PFSK-1 (cell line): ENCODE measurements around the gene AJAP1.

Experiments
- FOXP2 ChIP-seq: optimal IDR thresholded peaks from 2 replicates; pipeline ENCODE3; 2011; ENCODE audit warnings: borderline replicate concordance, control low read depth, inconsistent platforms; ENCODE audit not compliant: insufficient read depth; ENCODE audit errors: extremely low read length, extremely low read depth
- POLR2AphosphoS5 ChIP-seq: IDR thresholded peaks from 2 replicates; pipeline ENCODE4 v1.6.1; 2012; ENCODE audit warnings: low read depth, mild to moderate bottlenecking, control low read depth, low read length, moderate library complexity
- SIN3A ChIP-seq: IDR thresholded peaks from 2 replicates; pipeline ENCODE4 v1.6.1; 2012; ENCODE audit warnings: mild to moderate bottlenecking, low read length, moderate library complexity, borderline replicate concordance; ENCODE audit not compliant: insufficient read depth
- TAF1 ChIP-seq: IDR thresholded peaks from 2 replicates; pipeline ENCODE4 v1.6.1; 2012; ENCODE audit warnings: low read length, control low read depth, borderline replicate concordance; ENCODE audit not compliant: insufficient read depth
- TF ChIP-seq, protein P1 (sequence below), 2 experiments: IDR thresholded peaks; 2 replicates each; pipeline versions ENCODE4 v1.6.1 to v1.8.0; 2011 to 2012; ENCODE audit warnings: low read depth in 2 of 2, low read length in 2 of 2, control low read depth in 1 of 2, inconsistent platforms in 1 of 2, mild to moderate bottlenecking in 1 of 2, moderate library complexity in 1 of 2; ENCODE audit not compliant: insufficient read depth in 1 of 2

Gene AJAP1

DNA sequence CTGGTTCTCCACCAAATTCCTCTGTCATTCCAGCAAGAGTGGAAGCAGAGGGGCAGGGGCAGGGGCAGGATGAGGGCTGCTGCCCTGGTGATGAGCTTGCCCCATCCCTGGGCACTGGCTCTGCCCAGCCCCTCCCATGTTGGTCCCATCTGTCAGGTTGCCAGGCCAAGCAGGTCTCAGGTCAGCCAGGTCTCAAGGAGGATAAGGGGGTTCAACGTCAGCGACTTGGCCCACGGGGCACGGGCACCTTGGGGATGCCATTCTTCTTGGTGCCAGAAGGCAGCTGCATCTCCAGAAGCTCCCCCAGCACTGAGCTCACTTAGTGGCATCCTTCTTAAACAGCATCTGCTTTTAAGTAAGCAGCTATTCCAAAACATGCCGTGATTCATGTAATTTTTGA lies 133.1 kb downstream of the AJAP1 start:
- TF ChIP-seq, protein P1, sequence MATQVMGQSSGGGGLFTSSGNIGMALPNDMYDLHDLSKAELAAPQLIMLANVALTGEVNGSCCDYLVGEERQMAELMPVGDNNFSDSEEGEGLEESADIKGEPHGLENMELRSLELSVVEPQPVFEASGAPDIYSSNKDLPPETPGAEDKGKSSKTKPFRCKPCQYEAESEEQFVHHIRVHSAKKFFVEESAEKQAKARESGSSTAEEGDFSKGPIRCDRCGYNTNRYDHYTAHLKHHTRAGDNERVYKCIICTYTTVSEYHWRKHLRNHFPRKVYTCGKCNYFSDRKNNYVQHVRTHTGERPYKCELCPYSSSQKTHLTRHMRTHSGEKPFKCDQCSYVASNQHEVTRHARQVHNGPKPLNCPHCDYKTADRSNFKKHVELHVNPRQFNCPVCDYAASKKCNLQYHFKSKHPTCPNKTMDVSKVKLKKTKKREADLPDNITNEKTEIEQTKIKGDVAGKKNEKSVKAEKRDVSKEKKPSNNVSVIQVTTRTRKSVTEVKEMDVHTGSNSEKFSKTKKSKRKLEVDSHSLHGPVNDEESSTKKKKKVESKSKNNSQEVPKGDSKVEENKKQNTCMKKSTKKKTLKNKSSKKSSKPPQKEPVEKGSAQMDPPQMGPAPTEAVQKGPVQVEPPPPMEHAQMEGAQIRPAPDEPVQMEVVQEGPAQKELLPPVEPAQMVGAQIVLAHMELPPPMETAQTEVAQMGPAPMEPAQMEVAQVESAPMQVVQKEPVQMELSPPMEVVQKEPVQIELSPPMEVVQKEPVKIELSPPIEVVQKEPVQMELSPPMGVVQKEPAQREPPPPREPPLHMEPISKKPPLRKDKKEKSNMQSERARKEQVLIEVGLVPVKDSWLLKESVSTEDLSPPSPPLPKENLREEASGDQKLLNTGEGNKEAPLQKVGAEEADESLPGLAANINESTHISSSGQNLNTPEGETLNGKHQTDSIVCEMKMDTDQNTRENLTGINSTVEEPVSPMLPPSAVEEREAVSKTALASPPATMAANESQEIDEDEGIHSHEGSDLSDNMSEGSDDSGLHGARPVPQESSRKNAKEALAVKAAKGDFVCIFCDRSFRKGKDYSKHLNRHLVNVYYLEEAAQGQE (IDR thresholded peaks at IDR 0.05; ENCODE audit: insufficient read depth in 1 of 2, low read depth in 2 of 2, low read length in 2 of 2): no peak
- TF ChIP-seq POLR2AphosphoS5 (no peak), FOXP2 (no peak), TAF1 (no peak), SIN3A (no peak)

DNA sequence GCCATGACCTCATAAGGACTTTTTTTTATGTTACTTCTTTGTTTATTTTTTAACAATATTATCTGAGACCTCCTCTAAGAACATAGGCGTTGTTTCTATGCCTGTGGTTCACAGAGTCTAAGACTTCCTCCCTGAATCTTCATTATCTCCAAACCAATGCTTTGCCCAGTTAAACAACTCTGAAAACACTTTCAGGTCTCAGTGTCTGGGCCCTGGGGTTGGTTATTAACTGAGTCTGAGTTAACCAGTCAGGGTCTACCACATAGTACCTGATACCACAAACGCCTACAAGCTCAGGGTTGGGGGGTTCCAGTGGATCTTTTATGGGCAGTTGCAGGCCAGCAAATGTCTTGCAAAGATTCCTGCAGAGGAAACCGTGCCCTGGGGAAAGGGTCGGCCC lies 138.2 kb downstream of the AJAP1 start:
- TF ChIP-seq FOXP2: no peak

DNA sequence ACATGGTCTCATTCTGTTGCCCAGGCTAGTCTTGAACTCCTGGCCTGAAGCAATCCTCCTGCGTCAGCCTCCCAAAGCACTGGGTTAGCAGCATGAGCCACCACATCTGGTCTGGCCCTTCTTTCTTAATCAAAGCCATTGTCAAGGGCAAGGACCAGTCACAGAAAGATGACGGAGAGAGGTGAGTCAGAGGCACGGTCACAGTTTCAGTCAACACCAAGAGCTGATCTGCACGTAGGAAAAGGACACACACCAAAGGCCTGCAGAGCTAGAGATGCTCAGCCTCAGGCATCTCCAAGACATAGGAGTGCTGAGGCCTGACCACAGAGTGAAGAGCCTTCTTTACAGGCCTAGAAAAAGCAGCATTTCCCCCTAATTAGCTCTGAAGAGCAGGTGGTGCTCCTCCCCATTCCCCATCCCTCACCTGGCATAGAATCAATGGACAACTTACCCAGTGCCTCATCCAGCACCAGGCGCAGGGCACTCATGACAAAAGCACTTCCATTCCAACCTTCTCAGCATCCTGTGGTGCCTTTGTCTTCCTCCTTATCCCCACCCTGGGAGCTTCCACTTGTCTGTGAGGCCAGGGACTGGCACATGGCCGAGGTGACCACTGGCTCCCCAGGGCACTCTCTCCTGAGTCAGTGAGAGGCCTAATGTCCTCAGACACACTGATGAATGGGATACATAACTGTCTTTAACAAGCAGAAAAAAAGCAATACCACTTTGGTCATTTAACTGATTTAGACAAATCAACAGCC lies 139.8 kb downstream of the AJAP1 start:
- TF ChIP-seq, protein P1 (IDR thresholded peaks at IDR 0.05; ENCODE audit: insufficient read depth in 1 of 2, low read depth in 2 of 2, low read length in 2 of 2): no peak
- TF ChIP-seq FOXP2 (no peak), TAF1 (no peak), POLR2AphosphoS5 (no peak), SIN3A (no peak)

DNA sequence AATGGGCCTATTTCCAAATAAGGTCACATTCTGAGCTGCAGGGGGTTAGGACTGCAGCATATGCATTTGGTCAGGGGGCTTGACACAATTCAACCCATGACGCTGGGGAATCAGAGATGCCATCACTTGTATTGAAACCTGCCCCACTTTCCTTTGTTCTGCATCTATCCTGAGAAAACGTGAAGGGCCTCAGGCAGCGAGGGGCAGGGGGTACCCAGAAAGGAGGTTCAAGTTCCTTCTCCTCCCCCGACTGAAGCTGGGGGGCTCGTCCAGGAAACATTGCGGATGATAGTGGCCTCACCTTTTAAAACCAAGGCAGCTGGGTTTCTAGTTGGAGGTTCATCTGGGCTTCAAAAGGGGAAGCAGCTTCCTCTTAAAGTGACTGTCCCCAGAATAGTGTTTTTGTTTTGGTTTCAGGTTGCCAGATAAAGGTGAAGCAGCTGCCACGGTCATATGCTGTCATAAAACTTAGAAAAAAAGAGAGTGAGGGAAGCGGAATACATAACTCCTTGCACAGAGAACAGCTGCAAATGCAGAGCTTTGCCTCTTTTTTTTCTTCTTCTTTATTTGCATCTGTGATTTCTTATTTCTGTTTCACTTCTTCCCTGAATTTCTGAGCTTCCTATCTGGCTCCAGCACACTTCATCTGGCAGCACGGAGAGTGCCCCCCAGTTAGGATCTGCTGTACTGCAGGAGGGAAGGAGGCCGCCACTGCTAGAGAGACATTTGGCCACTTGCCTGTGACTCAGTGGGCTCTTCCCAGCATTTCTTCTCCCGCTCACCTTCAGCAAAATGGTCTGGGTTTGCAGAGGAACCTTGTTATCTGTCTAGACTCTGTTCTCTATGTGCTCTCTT lies 142.0 kb downstream of the AJAP1 start:
- TF ChIP-seq, protein P1 (IDR thresholded peaks at IDR 0.05; ENCODE audit: insufficient read depth in 1 of 2, low read depth in 2 of 2, low read length in 2 of 2): no peak
- TF ChIP-seq TAF1: no peak

DNA sequence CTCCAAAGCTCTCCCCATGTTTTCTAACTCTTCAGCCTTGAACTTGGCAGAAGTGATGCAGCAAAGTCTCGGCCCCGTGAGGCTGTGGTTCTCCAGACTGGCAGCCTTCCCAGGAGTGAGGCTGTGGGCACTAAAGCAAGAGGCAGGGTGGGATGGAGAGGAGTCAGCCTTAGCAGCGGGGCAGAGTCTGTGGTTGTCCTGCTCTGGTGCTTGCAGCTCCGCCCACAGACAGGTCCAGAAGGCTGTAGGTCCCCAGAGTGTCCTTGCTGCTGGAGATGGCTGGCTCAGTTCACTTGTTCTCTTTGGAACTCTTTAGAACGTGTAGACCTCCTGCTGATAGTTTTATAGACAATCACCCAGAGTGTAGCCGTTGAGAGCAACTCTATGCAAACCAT lies 142.6 kb downstream of the AJAP1 start:
- TF ChIP-seq, protein P1 (IDR thresholded peaks at IDR 0.05; ENCODE audit: insufficient read depth in 1 of 2, low read depth in 2 of 2, low read length in 2 of 2): no peak
- TF ChIP-seq FOXP2: no peak
- no peak for TF ChIP-seq POLR2AphosphoS5
- no peak for TF ChIP-seq TAF1
- no peak for TF ChIP-seq SIN3A
